C4-2B (cell line): Measurements from ENCODE around the gene ERBB3.

Experiments
- CTCF ChIP-seq: fragments of 450-650 bp; conservative IDR thresholded peaks from 2 replicates; pipeline ENCODE4 v1.5.1; 2017; ENCODE audit warnings: mild to moderate bottlenecking
- ZFX ChIP-seq: fragments of 450-650 bp; IDR thresholded peaks from 2 replicates; pipeline ENCODE4 v1.6.1; 2017

GRCh38 chr12:56099787-56100186 is 19.8 kb downstream of the ERBB3 start:
- no peak for TF ChIP-seq CTCF
- no peak for TF ChIP-seq ZFX
